GM23338 (cell line): Measurements from ENCODE around the gene KCNN3. TPM values are rescaled to one million over a fixed set of nuclear protein-coding genes. Genes with fewer than 3 reads are reported as not detected.

Source experiments
- ATAC-seq: fragments of 200-7000 bp; cut with Tn5 transposase; 3 replicates; pipeline ENCODE4 v1.9.1; 2020
- DNase-seq: peaks from one replicate; pipeline ENCODE4 v3.0.0-alpha.2; 2015; ENCODE audit warnings: low spot score
- H2AFZ ChIP-seq: fragments of 200-600 bp; sonication (generic); 2 replicates; pipeline ENCODE4 v1.8.0; 2016; ENCODE audit warnings: antibody characterized with exemption, mild to moderate bottlenecking, moderate library complexity
- H3F3A ChIP-seq: fragments of 200-600 bp; sonication (generic); replicated peaks from 2 replicates; pipeline ENCODE4 v1.8.0; 2017; ENCODE audit warnings: antibody characterized with exemption, mixed run types, low read depth
- H3K27ac ChIP-seq: fragments of 200-600 bp; sonication (generic); 2 replicates; pipeline ENCODE4 v1.6.1; 2016; ENCODE audit warnings: low read depth
- H3K27me3 ChIP-seq: fragments of 200-600 bp; sonication (generic); 2 replicates; pipeline ENCODE4 v1.8.0; 2016; ENCODE audit warnings: mild to moderate bottlenecking, mixed run types, moderate library complexity; ENCODE audit not compliant: insufficient read depth
- H3K36me3 ChIP-seq: fragments of 200-600 bp; sonication (generic); 2 replicates; pipeline ENCODE4 v1.8.0; 2016; ENCODE audit warnings: mild to moderate bottlenecking; ENCODE audit not compliant: insufficient read depth
- H3K4me1 ChIP-seq: fragments of 200-600 bp; sonication (generic); 2 replicates; pipeline ENCODE4 v1.8.0; 2016; ENCODE audit warnings: mild to moderate bottlenecking, moderate library complexity; ENCODE audit not compliant: insufficient read depth
- H3K4me2 ChIP-seq: fragments of 200-600 bp; sonication (generic); 2 replicates; pipeline ENCODE4 v1.7.1; 2017; ENCODE audit warnings: mixed run types
- H3K4me3 ChIP-seq: fragments of 200-600 bp; sonication (generic); 2 replicates; pipeline ENCODE4 v1.6.1; 2016; ENCODE audit warnings: mixed run types
- H3K79me2 ChIP-seq: fragments of 200-600 bp; sonication (generic); replicated peaks from 2 replicates; pipeline ENCODE4 v1.8.0; 2017; ENCODE audit warnings: mild to moderate bottlenecking; ENCODE audit not compliant: insufficient read depth
- H3K9me2 ChIP-seq: fragments of 200-600 bp; sonication (generic); 2 replicates; pipeline ENCODE4 v1.8.0; 2017; ENCODE audit not compliant: insufficient read depth
- H4K20me1 ChIP-seq: fragments of 200-600 bp; sonication (generic); replicated peaks from 2 replicates; pipeline ENCODE4 v1.8.0; 2017; ENCODE audit warnings: mild to moderate bottlenecking; ENCODE audit not compliant: insufficient read depth
- H3K27ac Mint-ChIP-seq: 2 replicates; pipeline ENCODE4 v1.8.0; 2020; ENCODE audit warnings: inconsistent platforms, mild to moderate bottlenecking, moderate library complexity, mixed read lengths
- H3K27me3 Mint-ChIP-seq: 3 replicates; pipeline ENCODE4 v1.8.0; 2022; ENCODE audit warnings: low read depth, mild to moderate bottlenecking, moderate library complexity, mixed read lengths, inconsistent platforms; ENCODE audit not compliant: insufficient read depth, poor library complexity
- H3K36me3 Mint-ChIP-seq: 3 replicates; pipeline ENCODE4 v1.8.0; 2021; ENCODE audit warnings: low read depth, mild to moderate bottlenecking, inconsistent platforms, moderate library complexity, mixed read lengths
- H3K4me1 Mint-ChIP-seq: 3 replicates; pipeline ENCODE4 v1.8.0; 2020; ENCODE audit warnings: mild to moderate bottlenecking, inconsistent platforms, mixed read lengths
- H3K4me3 Mint-ChIP-seq: 3 replicates; pipeline ENCODE4 v1.8.0; 2021; ENCODE audit warnings: moderate library complexity, mild to moderate bottlenecking, inconsistent platforms, mixed read lengths
- H3K9me3 Mint-ChIP-seq: 3 replicates; pipeline ENCODE4 v1.8.0; 2020; ENCODE audit warnings: moderate library complexity, mild to moderate bottlenecking, inconsistent platforms, mixed read lengths
- CREB1 ChIP-seq: fragments of 250-450 bp; sonication (Bioruptor Pico); IDR thresholded peaks from 2 replicates; pipeline ENCODE4 v1.5.0; 2020; ENCODE audit warnings: low read depth, mild to moderate bottlenecking, moderate library complexity
- EZH2 ChIP-seq: fragments of 200-600 bp; sonication (generic); IDR thresholded peaks from one replicate; pipeline ENCODE4 v1.8.0; 2017; ENCODE audit warnings: antibody characterized with exemption, mild to moderate bottlenecking, low read depth; ENCODE audit not compliant: unreplicated experiment
- EZH2phosphoT487 ChIP-seq: fragments of 200-600 bp; sonication (generic); IDR thresholded peaks from one replicate; pipeline ENCODE4 v1.8.1; 2018; ENCODE audit warnings: antibody characterized with exemption; ENCODE audit not compliant: unreplicated experiment
- JUNB ChIP-seq: IDR thresholded peaks from one replicate; pipeline ENCODE4 v1.6.1; 2016; ENCODE audit warnings: antibody characterized with exemption; ENCODE audit not compliant: unreplicated experiment
- NANOG ChIP-seq: IDR thresholded peaks from 2 replicates; pipeline ENCODE4 v1.6.1; 2016; ENCODE audit warnings: antibody characterized with exemption, borderline replicate concordance
- POLR2AphosphoS5 ChIP-seq: IDR thresholded peaks from 2 replicates; pipeline ENCODE4 v1.6.1; 2016; ENCODE audit warnings: antibody characterized with exemption, low read depth
- STAT1 ChIP-seq: IDR thresholded peaks from one replicate; pipeline ENCODE4 v1.6.1; 2016; ENCODE audit warnings: antibody characterized with exemption; ENCODE audit not compliant: unreplicated experiment
- ZNF114 ChIP-seq: fragments of 250-450 bp; sonication (Bioruptor Pico); IDR thresholded peaks from 2 replicates; pipeline ENCODE4 v1.5.0; 2020; ENCODE audit warnings: mild to moderate bottlenecking, moderate library complexity
- ZNF331 ChIP-seq: fragments of 250-450 bp; sonication (Bioruptor Pico); IDR thresholded peaks from 2 replicates; pipeline ENCODE4 v1.5.0; 2020; ENCODE audit warnings: low read depth, mild to moderate bottlenecking, moderate library complexity
- polyA plus RNA-seq: library from polyadenylated mRNA; unstranded; fragments of >200 nt; fragmentation: Nextera tagmentation; extraction: Ambion mirVana; gene quantifications from 2 replicates; pipeline ENCODE4 v1.2.1, GENCODE V29; 2016
- total RNA-seq: library from RNA; depleted of rRNA; stranded (reverse); fragments of >200 nt; shearing (Covaris generic); gene quantifications from 2 replicates; pipeline ENCODE4 v1.2.3, GENCODE V29; 2014
- TF ChIP-seq, protein P1 (sequence below): IDR thresholded peaks from 2 replicates; pipeline ENCODE4 v1.6.1; 2016; ENCODE audit warnings: antibody characterized with exemption
- TF ChIP-seq, protein P2 (sequence below), 2 experiments: fragments of 200-600 bp in 1 of 2; sonication (generic) in 1 of 2; conservative IDR thresholded peaks; 2 replicates each; pipeline versions ENCODE4 v1.5.1 to v1.6.1; 2016 to 2017; ENCODE audit warnings: antibody characterized with exemption in 2 of 2, low read depth in 2 of 2, mild to moderate bottlenecking in 2 of 2, moderate library complexity in 1 of 2
- TF ChIP-seq, protein P3 (sequence below): IDR thresholded peaks from one replicate; pipeline ENCODE4 v1.6.1; 2018; ENCODE audit warnings: antibody characterized with exemption; ENCODE audit not compliant: unreplicated experiment
- TF ChIP-seq, protein P4 (sequence below): fragments of 250-450 bp; sonication (Bioruptor Pico); IDR thresholded peaks from 2 replicates; pipeline ENCODE4 v1.5.0; 2020; ENCODE audit warnings: mild to moderate bottlenecking, moderate library complexity

Gene KCNN3
- total and polyA plus RNA-seq, 2 experiments from 2014 or later = 1.9 to 3.0 TPM

DNA sequence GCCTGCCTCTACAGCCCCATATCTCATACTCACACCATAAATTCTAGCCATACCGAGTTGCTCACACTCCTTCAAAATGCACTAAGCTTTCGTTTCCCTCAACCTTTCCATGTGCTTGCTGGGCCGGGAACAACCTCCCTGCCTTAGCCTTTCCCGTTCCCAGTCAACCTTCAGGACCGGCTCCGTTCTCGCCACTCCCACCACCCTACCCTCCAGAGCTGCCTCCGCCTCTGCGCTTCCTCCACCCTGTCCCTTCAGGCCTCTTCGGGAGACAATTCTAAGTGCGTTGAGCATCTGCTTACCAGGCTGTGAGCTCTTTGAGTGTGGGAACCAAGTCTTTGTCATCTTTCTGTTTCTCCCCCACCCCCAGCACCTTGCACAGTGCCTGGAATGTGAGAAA, 31.6 kb downstream of the KCNN3 start:
- Mint-ChIP-seq H3K27me3 (peaks cover 20% of the 10 kb centered on the region), H3K27ac (no peak overlapping the region), H3K9me3 (no peaks in the 10 kb centered on the region), H3K4me1 (peaks cover 23% of the 10 kb centered on the region), H3K36me3 (no peaks in the 10 kb centered on the region), H3K4me3 (no peak overlapping the region)
- Histone ChIP-seq H4K20me1 (no peaks in the 10 kb centered on the region), H2AFZ (no peak overlapping the region), H3K4me2 (no peak overlapping the region), H3K4me3 (no peak overlapping the region), H3K27me3 (no peaks in the 10 kb centered on the region), H3K9me2 (no peaks in the 10 kb centered on the region), H3F3A (no peaks in the 10 kb centered on the region), H3K4me1 (peaks cover 17% of the 10 kb centered on the region), H3K79me2 (no peaks in the 10 kb centered on the region), H3K36me3 (no peaks in the 10 kb centered on the region), H3K27ac (no peak overlapping the region)
- TF ChIP-seq, protein P1, sequence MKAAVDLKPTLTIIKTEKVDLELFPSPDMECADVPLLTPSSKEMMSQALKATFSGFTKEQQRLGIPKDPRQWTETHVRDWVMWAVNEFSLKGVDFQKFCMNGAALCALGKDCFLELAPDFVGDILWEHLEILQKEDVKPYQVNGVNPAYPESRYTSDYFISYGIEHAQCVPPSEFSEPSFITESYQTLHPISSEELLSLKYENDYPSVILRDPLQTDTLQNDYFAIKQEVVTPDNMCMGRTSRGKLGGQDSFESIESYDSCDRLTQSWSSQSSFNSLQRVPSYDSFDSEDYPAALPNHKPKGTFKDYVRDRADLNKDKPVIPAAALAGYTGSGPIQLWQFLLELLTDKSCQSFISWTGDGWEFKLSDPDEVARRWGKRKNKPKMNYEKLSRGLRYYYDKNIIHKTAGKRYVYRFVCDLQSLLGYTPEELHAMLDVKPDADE = no peak
- TF ChIP-seq, protein P2, sequence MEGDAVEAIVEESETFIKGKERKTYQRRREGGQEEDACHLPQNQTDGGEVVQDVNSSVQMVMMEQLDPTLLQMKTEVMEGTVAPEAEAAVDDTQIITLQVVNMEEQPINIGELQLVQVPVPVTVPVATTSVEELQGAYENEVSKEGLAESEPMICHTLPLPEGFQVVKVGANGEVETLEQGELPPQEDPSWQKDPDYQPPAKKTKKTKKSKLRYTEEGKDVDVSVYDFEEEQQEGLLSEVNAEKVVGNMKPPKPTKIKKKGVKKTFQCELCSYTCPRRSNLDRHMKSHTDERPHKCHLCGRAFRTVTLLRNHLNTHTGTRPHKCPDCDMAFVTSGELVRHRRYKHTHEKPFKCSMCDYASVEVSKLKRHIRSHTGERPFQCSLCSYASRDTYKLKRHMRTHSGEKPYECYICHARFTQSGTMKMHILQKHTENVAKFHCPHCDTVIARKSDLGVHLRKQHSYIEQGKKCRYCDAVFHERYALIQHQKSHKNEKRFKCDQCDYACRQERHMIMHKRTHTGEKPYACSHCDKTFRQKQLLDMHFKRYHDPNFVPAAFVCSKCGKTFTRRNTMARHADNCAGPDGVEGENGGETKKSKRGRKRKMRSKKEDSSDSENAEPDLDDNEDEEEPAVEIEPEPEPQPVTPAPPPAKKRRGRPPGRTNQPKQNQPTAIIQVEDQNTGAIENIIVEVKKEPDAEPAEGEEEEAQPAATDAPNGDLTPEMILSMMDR (conservative IDR thresholded peaks at IDR 0.05; ENCODE audit: low read depth in 2 of 2) = no peak
- TF ChIP-seq STAT1 (no peak), JUNB (no peak), ZNF331 (CRISPR knock-in tag) (no peak), ZNF114 (CRISPR knock-in tag) (no peak), EZH2 (no peak), NANOG (no peak), POLR2AphosphoS5 (no peak), EZH2phosphoT487 (no peak), CREB1 (no peak)
- TF ChIP-seq, protein P3, sequence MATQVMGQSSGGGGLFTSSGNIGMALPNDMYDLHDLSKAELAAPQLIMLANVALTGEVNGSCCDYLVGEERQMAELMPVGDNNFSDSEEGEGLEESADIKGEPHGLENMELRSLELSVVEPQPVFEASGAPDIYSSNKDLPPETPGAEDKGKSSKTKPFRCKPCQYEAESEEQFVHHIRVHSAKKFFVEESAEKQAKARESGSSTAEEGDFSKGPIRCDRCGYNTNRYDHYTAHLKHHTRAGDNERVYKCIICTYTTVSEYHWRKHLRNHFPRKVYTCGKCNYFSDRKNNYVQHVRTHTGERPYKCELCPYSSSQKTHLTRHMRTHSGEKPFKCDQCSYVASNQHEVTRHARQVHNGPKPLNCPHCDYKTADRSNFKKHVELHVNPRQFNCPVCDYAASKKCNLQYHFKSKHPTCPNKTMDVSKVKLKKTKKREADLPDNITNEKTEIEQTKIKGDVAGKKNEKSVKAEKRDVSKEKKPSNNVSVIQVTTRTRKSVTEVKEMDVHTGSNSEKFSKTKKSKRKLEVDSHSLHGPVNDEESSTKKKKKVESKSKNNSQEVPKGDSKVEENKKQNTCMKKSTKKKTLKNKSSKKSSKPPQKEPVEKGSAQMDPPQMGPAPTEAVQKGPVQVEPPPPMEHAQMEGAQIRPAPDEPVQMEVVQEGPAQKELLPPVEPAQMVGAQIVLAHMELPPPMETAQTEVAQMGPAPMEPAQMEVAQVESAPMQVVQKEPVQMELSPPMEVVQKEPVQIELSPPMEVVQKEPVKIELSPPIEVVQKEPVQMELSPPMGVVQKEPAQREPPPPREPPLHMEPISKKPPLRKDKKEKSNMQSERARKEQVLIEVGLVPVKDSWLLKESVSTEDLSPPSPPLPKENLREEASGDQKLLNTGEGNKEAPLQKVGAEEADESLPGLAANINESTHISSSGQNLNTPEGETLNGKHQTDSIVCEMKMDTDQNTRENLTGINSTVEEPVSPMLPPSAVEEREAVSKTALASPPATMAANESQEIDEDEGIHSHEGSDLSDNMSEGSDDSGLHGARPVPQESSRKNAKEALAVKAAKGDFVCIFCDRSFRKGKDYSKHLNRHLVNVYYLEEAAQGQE = no peak
- TF ChIP-seq, protein P4, sequence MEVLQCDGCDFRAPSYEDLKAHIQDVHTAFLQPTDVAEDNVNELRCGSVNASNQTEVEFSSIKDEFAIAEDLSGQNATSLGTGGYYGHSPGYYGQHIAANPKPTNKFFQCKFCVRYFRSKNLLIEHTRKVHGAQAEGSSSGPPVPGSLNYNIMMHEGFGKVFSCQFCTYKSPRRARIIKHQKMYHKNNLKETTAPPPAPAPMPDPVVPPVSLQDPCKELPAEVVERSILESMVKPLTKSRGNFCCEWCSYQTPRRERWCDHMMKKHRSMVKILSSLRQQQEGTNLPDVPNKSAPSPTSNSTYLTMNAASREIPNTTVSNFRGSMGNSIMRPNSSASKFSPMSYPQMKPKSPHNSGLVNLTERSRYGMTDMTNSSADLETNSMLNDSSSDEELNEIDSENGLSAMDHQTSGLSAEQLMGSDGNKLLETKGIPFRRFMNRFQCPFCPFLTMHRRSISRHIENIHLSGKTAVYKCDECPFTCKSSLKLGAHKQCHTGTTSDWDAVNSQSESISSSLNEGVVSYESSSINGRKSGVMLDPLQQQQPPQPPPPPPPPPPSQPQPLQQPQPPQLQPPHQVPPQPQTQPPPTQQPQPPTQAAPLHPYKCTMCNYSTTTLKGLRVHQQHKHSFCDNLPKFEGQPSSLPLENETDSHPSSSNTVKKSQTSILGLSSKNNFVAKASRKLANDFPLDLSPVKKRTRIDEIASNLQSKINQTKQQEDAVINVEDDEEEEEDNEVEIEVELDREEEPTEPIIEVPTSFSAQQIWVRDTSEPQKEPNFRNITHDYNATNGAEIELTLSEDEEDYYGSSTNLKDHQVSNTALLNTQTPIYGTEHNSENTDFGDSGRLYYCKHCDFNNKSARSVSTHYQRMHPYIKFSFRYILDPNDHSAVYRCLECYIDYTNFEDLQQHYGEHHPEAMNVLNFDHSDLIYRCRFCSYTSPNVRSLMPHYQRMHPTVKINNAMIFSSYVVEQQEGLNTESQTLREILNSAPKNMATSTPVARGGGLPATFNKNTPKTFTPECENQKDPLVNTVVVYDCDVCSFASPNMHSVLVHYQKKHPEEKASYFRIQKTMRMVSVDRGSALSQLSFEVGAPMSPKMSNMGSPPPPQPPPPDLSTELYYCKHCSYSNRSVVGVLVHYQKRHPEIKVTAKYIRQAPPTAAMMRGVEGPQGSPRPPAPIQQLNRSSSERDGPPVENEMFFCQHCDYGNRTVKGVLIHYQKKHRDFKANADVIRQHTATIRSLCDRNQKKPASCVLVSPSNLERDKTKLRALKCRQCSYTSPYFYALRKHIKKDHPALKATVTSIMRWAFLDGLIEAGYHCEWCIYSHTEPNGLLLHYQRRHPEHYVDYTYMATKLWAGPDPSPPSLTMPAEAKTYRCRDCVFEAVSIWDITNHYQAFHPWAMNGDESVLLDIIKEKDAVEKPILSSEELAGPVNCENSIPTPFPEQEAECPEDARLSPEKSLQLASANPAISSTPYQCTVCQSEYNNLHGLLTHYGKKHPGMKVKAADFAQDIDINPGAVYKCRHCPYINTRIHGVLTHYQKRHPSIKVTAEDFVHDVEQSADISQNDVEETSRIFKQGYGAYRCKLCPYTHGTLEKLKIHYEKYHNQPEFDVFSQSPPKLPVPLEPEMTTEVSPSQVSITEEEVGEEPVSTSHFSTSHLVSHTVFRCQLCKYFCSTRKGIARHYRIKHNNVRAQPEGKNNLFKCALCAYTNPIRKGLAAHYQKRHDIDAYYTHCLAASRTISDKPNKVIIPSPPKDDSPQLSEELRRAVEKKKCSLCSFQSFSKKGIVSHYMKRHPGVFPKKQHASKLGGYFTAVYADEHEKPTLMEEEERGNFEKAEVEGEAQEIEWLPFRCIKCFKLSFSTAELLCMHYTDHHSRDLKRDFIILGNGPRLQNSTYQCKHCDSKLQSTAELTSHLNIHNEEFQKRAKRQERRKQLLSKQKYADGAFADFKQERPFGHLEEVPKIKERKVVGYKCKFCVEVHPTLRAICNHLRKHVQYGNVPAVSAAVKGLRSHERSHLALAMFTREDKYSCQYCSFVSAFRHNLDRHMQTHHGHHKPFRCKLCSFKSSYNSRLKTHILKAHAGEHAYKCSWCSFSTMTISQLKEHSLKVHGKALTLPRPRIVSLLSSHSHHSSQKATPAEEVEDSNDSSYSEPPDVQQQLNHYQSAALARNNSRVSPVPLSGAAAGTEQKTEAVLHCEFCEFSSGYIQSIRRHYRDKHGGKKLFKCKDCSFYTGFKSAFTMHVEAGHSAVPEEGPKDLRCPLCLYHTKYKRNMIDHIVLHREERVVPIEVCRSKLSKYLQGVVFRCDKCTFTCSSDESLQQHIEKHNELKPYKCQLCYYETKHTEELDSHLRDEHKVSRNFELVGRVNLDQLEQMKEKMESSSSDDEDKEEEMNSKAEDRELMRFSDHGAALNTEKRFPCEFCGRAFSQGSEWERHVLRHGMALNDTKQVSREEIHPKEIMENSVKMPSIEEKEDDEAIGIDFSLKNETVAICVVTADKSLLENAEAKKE (CRISPR knock-in tag) = no peak
- peak; percentile 37 for ATAC-seq
- no peak for DNase-seq
